SU-DHL-6 (cell line): ENCODE measurements around the gene KIFC1.
"Not testable (repeated sequence)": the region's sequence is repeated elsewhere in the genome, so short reads cannot be mapped to it uniquely, and the experiment has no call there.

Experiments
- CTCF ChIP-seq: fragments of 200-600 bp; sonication (generic); IDR thresholded peaks from one replicate; pipeline ENCODE4 v1.5.1; 2017; ENCODE audit warnings: antibody characterized with exemption, mild to moderate bottlenecking, low read length, moderate library complexity; ENCODE audit not compliant: insufficient read depth, poor library complexity, severe bottlenecking
- EZH2phosphoT487 ChIP-seq: fragments of 200-600 bp; sonication (generic), shearing (Covaris generic); conservative IDR thresholded peaks from 2 replicates; pipeline ENCODE4 v1.6.1; 2018; ENCODE audit warnings: mild to moderate bottlenecking, antibody characterized with exemption, low read length, moderate library complexity, mixed read lengths

GRCh38 chr6:33371901-33372300, 19.7 kb upstream of the KIFC1 start:
- not testable (repeated sequence) for TF ChIP-seq CTCF, EZH2phosphoT487
